Myocyte (in vitro differentiated cells): Measurements from ENCODE around the gene CYP1A2. TPM values are rescaled to one million over a fixed set of nuclear protein-coding genes. Genes with fewer than 3 reads are reported as not detected.
"Not testable (repeated sequence)": the region's sequence is repeated elsewhere in the genome, so short reads cannot be mapped to it uniquely, and the experiment has no call there.

ENCODE experiments used
- DNase-seq: peaks from one replicate; pipeline ENCODE4 v3.0.0-alpha.2; 2012; ENCODE audit warnings: low read depth
- total RNA-seq: library from RNA; depleted of rRNA; stranded (reverse); fragments of >200 nt; gene quantifications from 2 replicates; pipeline ENCODE4 v1.2.3, GENCODE V29; 2014

CYP1A2 gene
- total RNA-seq, 1 donor from 2014 or later, result not detected

- DNase-seq, result no peak
Measured at GRCh38 chr15:74776821-74777768, 28.4 kb downstream of the CYP1A2 start.

GRCh38 chr15:74777769-74778598, 29.3 kb downstream of the CYP1A2 start:
- DNase-seq, result no peak

GRCh38 chr15:74778599-74778970, 29.9 kb downstream of the CYP1A2 start:
- DNase-seq, result no peak

- no peak for DNase-seq
Measured at GRCh38 chr15:74779162-74779648, 30.6 kb downstream of the CYP1A2 start.

- DNase-seq, result no peak
Measured at GRCh38 chr15:74780523-74781430, 32.1 kb downstream of the CYP1A2 start.

- DNase-seq, result peak; percentile 73
Measured at GRCh38 chr15:74781431-74782258, 33.0 kb downstream of the CYP1A2 start, which contains the start of gene CSK. Gene CSK (plus strand): TSS chr15:74782080. CDS start chr15:74798298, 16,218 bp downstream.

GRCh38 chr15:74782259-74783071, 33.8 kb downstream of the CYP1A2 start:
- DNase-seq, result no peak

- DNase-seq, result peak; percentile 65
Measured at GRCh38 chr15:74783072-74783807, 34.6 kb downstream of the CYP1A2 start.

- no peak for DNase-seq
Measured at GRCh38 chr15:74783808-74784175, 35.1 kb downstream of the CYP1A2 start.

- no peak for DNase-seq
Measured at GRCh38 chr15:74784426-74785193, 36.0 kb downstream of the CYP1A2 start.

- no peak for DNase-seq
Measured at GRCh38 chr15:74785194-74786032, 36.8 kb downstream of the CYP1A2 start.

GRCh38 chr15:74786081-74786480, 37.4 kb downstream of the CYP1A2 start:
- DNase-seq, result not testable (repeated sequence)

GRCh38 chr15:74786551-74787165, 38.0 kb downstream of the CYP1A2 start:
- DNase-seq, result no peak

- peak; percentile 56 for DNase-seq
Measured at GRCh38 chr15:74787251-74788041, 38.8 kb downstream of the CYP1A2 start.

- no peak for DNase-seq
Measured at GRCh38 chr15:74788042-74788682, 39.5 kb downstream of the CYP1A2 start.
